HG02571 (cell line): ENCODE measurements around the gene FAM184B.

Source experiments
- ATAC-seq: cut with Tn5 transposase; IDR thresholded peaks from one replicate; pipeline ENCODE4 v1.9.1; 2021; ENCODE audit warnings: mild to moderate bottlenecking, moderate library complexity; ENCODE audit not compliant: unreplicated experiment

Gene FAM184B

GRCh38 chr4:17778431-17778830 lies 3.0 kb downstream of the FAM184B start:
- ATAC-seq, result no peak

DNA sequence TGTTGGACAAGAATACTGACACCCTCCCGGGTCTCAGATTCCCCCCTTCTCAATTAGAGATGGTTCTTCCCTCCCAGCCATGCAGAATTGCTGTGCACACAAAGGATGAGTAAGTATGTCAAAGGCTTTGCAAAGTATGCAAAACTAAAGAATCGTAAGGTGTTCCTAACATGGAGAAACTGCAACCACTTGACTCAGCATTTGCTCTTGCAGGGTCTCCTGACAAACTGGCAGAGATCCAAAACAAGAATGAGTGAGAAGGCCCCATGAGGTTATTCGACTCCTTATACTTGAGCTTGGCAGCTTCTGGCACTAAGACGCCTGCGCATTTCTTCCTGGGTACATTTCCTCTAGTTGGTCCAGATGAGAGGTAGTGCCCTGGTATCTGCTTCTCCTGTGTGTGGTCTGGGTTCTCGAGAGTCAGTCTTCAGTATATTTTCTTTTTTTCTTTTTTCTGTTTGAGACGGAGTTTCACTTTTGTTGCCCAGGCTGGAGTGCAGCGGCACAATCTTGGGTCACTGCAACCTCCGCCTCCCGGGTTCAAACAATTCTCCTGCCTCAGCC lies 8.2 kb downstream of the FAM184B start:
- no peak for ATAC-seq

GRCh38 chr4:17771284-17771908 lies 10.0 kb downstream of the FAM184B start:
- no peak for ATAC-seq

DNA sequence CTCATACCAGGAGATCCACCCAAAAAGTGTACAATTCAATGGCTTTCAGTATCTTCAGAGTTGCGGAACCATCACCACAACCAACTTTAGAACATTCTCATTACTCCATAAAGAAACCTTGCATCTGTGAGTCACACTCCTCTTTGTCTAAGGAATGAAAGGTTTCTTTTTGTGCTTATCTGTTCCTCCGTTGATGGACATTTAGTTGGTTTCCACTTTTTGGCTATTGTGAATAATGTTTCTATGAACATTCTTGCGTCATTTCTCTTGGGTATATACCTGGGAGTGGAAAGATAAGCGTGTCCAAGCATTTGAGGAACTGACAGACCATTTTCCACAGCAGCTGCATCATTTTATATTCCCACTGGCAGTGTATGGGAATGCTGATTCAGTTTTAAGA lies 10.6 kb downstream of the FAM184B start:
- ATAC-seq, result no peak

DNA sequence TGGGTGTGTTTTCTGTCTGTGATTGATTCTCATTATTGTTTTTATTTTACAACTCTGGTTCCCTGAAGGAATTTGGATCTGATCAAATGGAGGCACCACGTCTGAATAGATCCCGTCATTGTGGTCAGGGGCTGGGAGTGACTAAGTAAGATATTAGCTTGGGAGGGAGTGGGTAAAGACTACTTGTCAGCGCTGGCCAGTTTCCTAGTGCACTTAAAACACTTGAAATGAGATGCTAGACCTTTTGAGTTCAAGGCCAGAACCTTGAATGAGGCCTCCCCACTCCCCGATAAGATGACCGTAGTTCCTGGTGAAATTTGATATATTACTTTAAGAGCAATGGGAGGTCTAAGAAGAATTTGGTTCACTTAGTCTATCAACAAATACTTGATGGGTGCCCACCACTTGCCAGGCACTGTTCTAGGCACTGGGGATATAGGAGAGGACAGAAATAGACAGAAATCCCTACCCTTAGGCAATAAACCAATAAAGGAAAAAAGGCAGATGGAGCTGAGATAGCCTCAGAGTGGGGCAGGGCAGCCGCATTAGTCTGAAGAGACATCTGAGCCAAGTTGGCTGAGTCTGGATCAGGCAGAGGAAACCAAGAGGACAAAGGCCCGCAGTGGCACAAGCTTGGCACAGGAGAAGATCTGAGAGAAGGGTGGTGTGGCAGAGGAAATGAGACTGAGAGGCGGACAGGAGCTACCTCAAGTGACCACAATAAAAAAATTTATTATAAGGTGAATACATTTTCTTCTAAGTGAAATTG lies 11.8 kb downstream of the FAM184B start:
- no peak for ATAC-seq

DNA sequence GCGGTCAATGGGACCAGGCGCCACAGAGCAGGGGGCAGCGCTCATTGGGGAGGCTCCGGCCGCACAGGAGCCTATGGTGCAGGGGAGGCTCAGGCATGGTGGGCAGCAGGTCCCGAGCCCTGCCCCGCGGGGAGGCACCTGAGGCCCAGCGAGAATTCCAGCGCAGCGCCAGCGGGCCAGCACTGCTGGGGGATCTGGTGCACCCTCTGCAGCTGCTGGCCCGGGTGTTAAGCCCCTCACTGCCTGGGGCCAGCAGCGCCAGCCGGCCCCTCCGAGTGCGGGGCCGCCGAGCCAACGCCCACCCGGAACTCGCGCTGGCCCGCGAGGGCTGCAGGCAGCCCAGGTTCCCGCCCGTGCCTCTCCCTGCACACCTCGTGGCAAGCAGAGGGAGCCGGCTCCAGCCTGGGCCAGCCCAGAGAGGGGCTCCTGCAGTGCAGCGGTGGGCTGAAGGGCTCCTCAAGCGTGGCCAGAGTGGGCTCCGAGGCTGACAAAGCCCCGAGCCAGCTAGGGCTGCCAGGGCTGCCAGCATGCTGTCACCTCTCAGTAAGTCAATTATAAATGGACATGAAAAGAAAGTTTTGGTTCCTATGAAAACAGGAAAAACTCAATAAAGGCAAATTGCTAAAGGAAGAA lies 14.5 kb downstream of the FAM184B start:
- ATAC-seq, result no peak

GRCh38 chr4:17765514-17766286 lies 15.7 kb downstream of the FAM184B start:
- no peak for ATAC-seq

GRCh38 chr4:17763931-17764330 lies 17.5 kb downstream of the FAM184B start:
- no peak for ATAC-seq

DNA sequence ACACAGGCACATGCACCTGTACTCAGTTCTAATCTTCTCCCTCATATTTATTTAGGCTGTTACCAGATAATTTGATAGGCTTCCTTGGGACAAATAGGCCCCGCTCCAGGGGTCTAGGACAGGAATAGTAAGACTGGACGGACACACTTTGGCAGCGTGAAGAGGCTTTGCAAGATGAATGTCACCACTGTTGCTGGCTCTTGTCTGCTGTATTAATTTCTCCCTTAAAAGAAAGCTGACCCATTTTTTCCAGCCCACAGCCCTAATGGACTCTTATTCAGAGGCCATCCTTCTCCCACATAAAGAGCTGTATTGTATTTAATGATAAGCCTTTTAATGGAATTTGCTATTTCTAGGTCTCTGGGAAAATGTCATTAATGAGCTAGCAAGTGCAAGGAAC lies 18.0 kb downstream of the FAM184B start:
- ATAC-seq, result no peak

DNA sequence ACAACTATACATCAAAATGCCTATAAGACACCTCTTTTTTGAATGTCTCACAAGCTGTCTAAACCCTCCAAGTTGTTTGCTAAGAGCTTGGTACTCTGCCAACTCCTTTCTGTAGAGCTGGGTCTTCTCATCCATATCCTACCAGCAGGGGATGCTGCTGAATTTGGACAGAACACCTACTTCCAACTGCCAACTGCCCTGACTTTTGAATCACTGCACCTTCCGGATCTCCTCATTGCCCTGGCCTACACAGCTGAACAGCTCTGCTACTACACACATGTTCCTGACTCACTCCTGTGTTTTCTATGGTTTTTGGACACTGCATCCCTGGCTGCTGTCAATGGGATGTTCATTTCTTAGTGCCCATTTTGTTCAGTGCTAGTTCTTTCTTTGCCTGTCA lies 18.7 kb downstream of the FAM184B start:
- no peak for ATAC-seq

- no peak for ATAC-seq
These were observed 20.4 kb downstream of the FAM184B start for GRCh38 chr4:17761062-17761461.

GRCh38 chr4:17760626-17761025 lies 20.8 kb downstream of the FAM184B start:
- no peak for ATAC-seq

- no peak for ATAC-seq
These were observed 22.9 kb downstream of the FAM184B start for GRCh38 chr4:17758485-17758884.

GRCh38 chr4:17757621-17758020 lies 23.8 kb downstream of the FAM184B start:
- ATAC-seq, result no peak

GRCh38 chr4:17753646-17754045 lies 27.8 kb downstream of the FAM184B start:
- no peak for ATAC-seq

DNA sequence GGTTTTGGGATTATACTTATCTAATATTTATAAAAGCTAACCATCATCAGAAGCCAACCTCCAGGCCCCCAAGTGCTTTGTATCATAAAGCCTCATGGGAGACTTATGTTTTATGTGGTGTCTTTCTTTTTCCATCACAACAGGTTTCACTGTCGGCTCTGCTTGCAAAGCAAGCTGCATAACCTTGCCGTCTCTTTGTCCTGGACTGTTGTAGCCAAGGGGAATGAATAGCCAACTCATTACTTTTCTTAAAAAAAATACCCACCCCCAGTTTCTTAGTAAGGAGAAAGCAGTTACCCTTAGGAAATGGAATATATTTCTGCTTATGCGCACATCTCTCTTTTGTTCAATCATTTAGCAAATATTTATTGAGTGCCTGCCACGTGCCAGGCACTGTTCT lies 40.7 kb downstream of the FAM184B start:
- ATAC-seq, result no peak

GRCh38 chr4:17736484-17736883 lies 44.9 kb downstream of the FAM184B start:
- no peak for ATAC-seq

GRCh38 chr4:17726911-17727310 lies 54.5 kb downstream of the FAM184B start:
- no peak for ATAC-seq

GRCh38 chr4:17723648-17724047 lies 57.8 kb downstream of the FAM184B start:
- no peak for ATAC-seq

- ATAC-seq, result no peak
These were observed 59.1 kb downstream of the FAM184B start for GRCh38 chr4:17722356-17722700.
